CD14-positive monocyte (primary cell): Measurements from ENCODE around the gene GEMIN7. TPM values are rescaled to one million over a fixed set of nuclear protein-coding genes. Genes with fewer than 3 reads are reported as not detected.

ENCODE experiments used
- DNase-seq, 3 donors: peaks; one replicate each; pipeline ENCODE4 v3.0.0-alpha.2; 2011 to 2022
- H2AFZ ChIP-seq: 2 replicates; pipeline ENCODE4 v1.6.0; 2012; ENCODE audit warnings: mild to moderate bottlenecking, low read depth, low read length, inconsistent platforms; ENCODE audit not compliant: insufficient read depth, poor library complexity, severe bottlenecking
- H3K27ac ChIP-seq, 2 donors: 1 replicate in 1 of 2; 2 replicates in 1 of 2; pipeline ENCODE4 v1.5.1; 2012 to 2013; ENCODE audit warnings: low read length in 2 of 2, control low read depth in 1 of 2, inconsistent platforms in 1 of 2, low read depth in 1 of 2, mild to moderate bottlenecking in 1 of 2
- H3K27me3 ChIP-seq, 2 donors: one replicate each; pipeline versions ENCODE4 v1.6.0 to v1.6.1; 2011 to 2013; ENCODE audit warnings: low read length in 2 of 2; ENCODE audit not compliant: control insufficient read depth in 2 of 2, insufficient read depth in 2 of 2
- H3K36me3 ChIP-seq, 2 donors: replicated peaks in 1 of 2; 1 replicate in 1 of 2; 2 replicates in 1 of 2; pipeline versions ENCODE4 v1.5.1 to v1.6.1; 2012 to 2013; ENCODE audit warnings: low read length in 2 of 2, control low read depth in 1 of 2, inconsistent platforms in 1 of 2, mild to moderate bottlenecking in 1 of 2; ENCODE audit not compliant: insufficient read depth in 2 of 2, control insufficient read depth in 1 of 2
- H3K4me1 ChIP-seq, 2 donors: 1 replicate in 1 of 2; 2 replicates in 1 of 2; pipeline versions ENCODE4 v1.5.1 to v1.6.1; 2012 to 2013; ENCODE audit warnings: low read length in 2 of 2, control low read depth in 1 of 2, inconsistent platforms in 1 of 2, mild to moderate bottlenecking in 1 of 2, moderate library complexity in 1 of 2; ENCODE audit not compliant: insufficient read depth in 2 of 2, control insufficient read depth in 1 of 2
- H3K4me2 ChIP-seq: replicated peaks from 2 replicates; pipeline ENCODE3; 2012; ENCODE audit warnings: low read length, moderate library complexity, mild to moderate bottlenecking; ENCODE audit not compliant: poor library complexity, severe bottlenecking; ENCODE audit errors: extremely low read depth
- H3K4me3 ChIP-seq, 3 experiments: fragments of 200-600 bp in 1 of 3; sonication (generic) in 1 of 3; replicated peaks in 1 of 3; 1 replicate in 2 of 3; 2 replicates in 1 of 3; pipeline ENCODE4 v1.5.1; 2011 to 2013; ENCODE audit warnings: low read length in 3 of 3, mild to moderate bottlenecking in 3 of 3, control low read depth in 2 of 3, low read depth in 2 of 3, inconsistent platforms in 1 of 3, moderate library complexity in 1 of 3
- H3K79me2 ChIP-seq: 2 replicates; pipeline ENCODE4 v1.6.0; 2012; ENCODE audit warnings: mild to moderate bottlenecking, control low read depth, inconsistent platforms, low read length, moderate library complexity; ENCODE audit not compliant: insufficient read depth
- H3K9ac ChIP-seq: 2 replicates; pipeline ENCODE4 v1.6.0; 2017; ENCODE audit warnings: low read length, mild to moderate bottlenecking; ENCODE audit not compliant: insufficient read depth, poor library complexity, severe bottlenecking
- H3K9me3 ChIP-seq, 2 donors: replicated peaks in 1 of 2; 1 replicate in 1 of 2; 2 replicates in 1 of 2; pipeline versions ENCODE4 v1.5.1 to v1.6.1; 2012 to 2013; ENCODE audit warnings: low read length in 2 of 2, control low read depth in 1 of 2; ENCODE audit not compliant: control insufficient read depth in 1 of 2, insufficient read depth in 1 of 2
- H4K20me1 ChIP-seq: 2 replicates; pipeline ENCODE4 v1.6.0; 2012; ENCODE audit warnings: mild to moderate bottlenecking, low read length, control low read depth, moderate library complexity; ENCODE audit not compliant: insufficient read depth
- H3K27ac Mint-ChIP-seq, 7 donors: one replicate each; pipeline ENCODE4 v1.8.0; 2020; ENCODE audit warnings: mild to moderate bottlenecking in 7 of 7, mixed read lengths in 7 of 7, moderate library complexity in 6 of 7, inconsistent platforms in 2 of 7
- H3K27me3 Mint-ChIP-seq, 3 donors: one replicate each; pipeline ENCODE4 v1.8.0; 2021 to 2022; ENCODE audit warnings: low read depth in 3 of 3, mild to moderate bottlenecking in 3 of 3, mixed read lengths in 3 of 3, moderate library complexity in 3 of 3, inconsistent platforms in 1 of 3
- H3K36me3 Mint-ChIP-seq, 2 donors: one replicate each; pipeline ENCODE4 v1.8.0; 2020; ENCODE audit warnings: mixed read lengths in 2 of 2, inconsistent platforms in 1 of 2, mild to moderate bottlenecking in 1 of 2
- H3K4me1 Mint-ChIP-seq: one replicate; pipeline ENCODE4 v1.8.0; 2020; ENCODE audit warnings: mild to moderate bottlenecking, mixed read lengths
- H3K4me3 Mint-ChIP-seq, 2 donors: one replicate each; pipeline ENCODE4 v1.8.0; 2020; ENCODE audit warnings: mild to moderate bottlenecking in 2 of 2, mixed read lengths in 2 of 2, moderate library complexity in 1 of 2
- H3K9me3 Mint-ChIP-seq, 7 donors: one replicate each; pipeline ENCODE4 v1.8.0; 2020 to 2022; ENCODE audit warnings: mixed read lengths in 7 of 7, mild to moderate bottlenecking in 6 of 7, moderate library complexity in 6 of 7, inconsistent platforms in 2 of 7
- CTCF ChIP-seq: fragments of 200-600 bp; IDR thresholded peaks from one replicate; pipeline ENCODE4 v1.8.0; 2022; ENCODE audit warnings: antibody characterized with exemption, mild to moderate bottlenecking
- WGBS: methylation state at CpG from one replicate; pipeline ENCODE4 v1.1.5; 2013; ENCODE audit warnings: missing lambda C conversion rate; ENCODE audit not compliant: insufficient coverage; 5-methylcytosine and 5-hydroxymethylcytosine counted together
- intact Hi-C, 2 donors: fragments of 100-400 bp; cut with micrococcal nuclease; formaldehyde crosslinking; loops; one replicate each; pipeline versions ENCODE4 v1.15.0 to v1.15.1; 2023
- polyA plus RNA-seq, 3 donors: library from polyadenylated mRNA; depleted of rRNA in 1 of 3; unstranded in 2 of 3; stranded (reverse) in 1 of 3; fragments of 300-500 nt in 2 of 3; fragments of >200 nt in 1 of 3; fragmentation: Illumina TruSeq in 2 of 3; gene quantifications; 1 replicate in 2 of 3; 2 replicates in 1 of 3; pipeline ENCODE4 v1.2.3, GENCODE V29; 2012 to 2021

Gene GEMIN7
- polyA plus RNA-seq, 3 donors = 67.6 to 83.4 (median 78.4) TPM

- Histone ChIP-seq H3K27me3 (no peaks in the 10 kb centered on the region), H3K36me3 (no peaks in the 10 kb centered on the region), H4K20me1 (peaks cover 79% of the 10 kb centered on the region), H3K27ac (no peak overlapping the region), H3K4me2 (no peak overlapping the region), H3K9me3 (no peaks in the 10 kb centered on the region), H3K4me3 (no peak overlapping the region), H3K4me1 (peaks cover 27 to 35% of the 10 kb centered on the region in 2 donors), H2AFZ (no peak overlapping the region), H3K79me2 (peaks cover 61% of the 10 kb centered on the region), H3K9ac (no peak overlapping the region)
- no peak overlapping the region for H3K4me3 Mint-ChIP-seq
- peaks cover 0 to 6% (median 0%) of the 10 kb centered on the region in 7 donors for H3K9me3 Mint-ChIP-seq
- H3K27me3 Mint-ChIP-seq = peaks cover 6 to 7% (median 7%) of the 10 kb centered on the region in 3 donors
- DNase-seq = no peak
- peak overlapping the region in 1 of 7 donors; percentile 43 for H3K27ac Mint-ChIP-seq
- H3K36me3 Mint-ChIP-seq = peaks cover under 1 to 7% of the 10 kb centered on the region in 2 donors
- peaks cover 49% of the 10 kb centered on the region for H3K4me1 Mint-ChIP-seq
- intact Hi-C loops = no loop called here
- 38% methylated on average over 2 of the region's 4 CpGs for WGBS
- TF ChIP-seq CTCF = no peak
Measured at GRCh38 chr19:45114116-45114515, 35.1 kb downstream of the GEMIN7 start.

- peak overlapping the region; percentile 43 for H3K4me2 ChIP-seq
- H3K79me2 ChIP-seq = peaks cover 53% of the 10 kb centered on the region
- no peaks in the 10 kb centered on the region for H3K9me3 ChIP-seq
- H3K27ac Mint-ChIP-seq = peak overlapping the region; percentile 14 to 91 (median 69)
- H3K4me1 ChIP-seq = peaks cover 21 to 30% of the 10 kb centered on the region in 2 donors
- H3K4me3 Mint-ChIP-seq = no peak overlapping the region
- DNase-seq = peak; percentile 63 to 80 (median 77)
- H3K4me3 ChIP-seq = peak overlapping the region in 1 of 3 experiments; percentile 38
- H3K27me3 Mint-ChIP-seq = peaks cover 6 to 8% (median 7%) of the 10 kb centered on the region in 3 donors
- 42% methylated on average over 16 of the region's 21 CpGs for WGBS
- H3K9ac ChIP-seq = peak overlapping the region; percentile 56
- peak overlapping the region; percentile 63 for H2AFZ ChIP-seq
- peaks cover 44% of the 10 kb centered on the region for H3K4me1 Mint-ChIP-seq
- H4K20me1 ChIP-seq = peaks cover 77% of the 10 kb centered on the region
- H3K36me3 Mint-ChIP-seq = peaks cover 4 to 11% of the 10 kb centered on the region in 2 donors
- H3K27ac ChIP-seq = peak overlapping the region; percentile 68 to 81
- TF ChIP-seq CTCF = no peak
- peaks cover 0 to 3% (median 0%) of the 10 kb centered on the region in 7 donors for H3K9me3 Mint-ChIP-seq
- intact Hi-C loops = no loop called here
- no peaks in the 10 kb centered on the region for H3K36me3 ChIP-seq
- H3K27me3 ChIP-seq = no peaks in the 10 kb centered on the region
Measured at GRCh38 chr19:45115809-45116615, 37.0 kb downstream of the GEMIN7 start.
